ENCODE data around the gene RNF43.

DNA sequence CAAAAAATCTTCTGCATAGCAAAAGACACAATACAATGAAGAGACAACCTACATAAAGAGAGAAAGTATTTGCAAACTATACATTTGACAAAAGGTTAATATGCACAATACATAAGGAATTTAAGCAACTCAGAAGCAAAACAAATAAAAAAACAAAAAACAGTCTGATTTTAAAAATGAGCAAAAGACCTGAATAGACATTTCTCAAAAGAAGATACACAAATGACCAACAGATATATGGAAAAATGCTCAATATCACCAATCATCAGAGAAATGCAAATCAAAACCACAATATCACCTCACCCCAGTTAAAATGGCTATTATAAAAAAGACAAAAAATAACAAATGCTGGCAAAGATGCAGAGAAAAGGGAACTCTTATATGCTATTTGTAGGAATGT, 38.2 kb upstream of the RNF43 start:
- no peak for TF ChIP-seq POLR2A (IDR thresholded peaks at IDR 0.05)
- TF ChIP-seq, protein P1, sequence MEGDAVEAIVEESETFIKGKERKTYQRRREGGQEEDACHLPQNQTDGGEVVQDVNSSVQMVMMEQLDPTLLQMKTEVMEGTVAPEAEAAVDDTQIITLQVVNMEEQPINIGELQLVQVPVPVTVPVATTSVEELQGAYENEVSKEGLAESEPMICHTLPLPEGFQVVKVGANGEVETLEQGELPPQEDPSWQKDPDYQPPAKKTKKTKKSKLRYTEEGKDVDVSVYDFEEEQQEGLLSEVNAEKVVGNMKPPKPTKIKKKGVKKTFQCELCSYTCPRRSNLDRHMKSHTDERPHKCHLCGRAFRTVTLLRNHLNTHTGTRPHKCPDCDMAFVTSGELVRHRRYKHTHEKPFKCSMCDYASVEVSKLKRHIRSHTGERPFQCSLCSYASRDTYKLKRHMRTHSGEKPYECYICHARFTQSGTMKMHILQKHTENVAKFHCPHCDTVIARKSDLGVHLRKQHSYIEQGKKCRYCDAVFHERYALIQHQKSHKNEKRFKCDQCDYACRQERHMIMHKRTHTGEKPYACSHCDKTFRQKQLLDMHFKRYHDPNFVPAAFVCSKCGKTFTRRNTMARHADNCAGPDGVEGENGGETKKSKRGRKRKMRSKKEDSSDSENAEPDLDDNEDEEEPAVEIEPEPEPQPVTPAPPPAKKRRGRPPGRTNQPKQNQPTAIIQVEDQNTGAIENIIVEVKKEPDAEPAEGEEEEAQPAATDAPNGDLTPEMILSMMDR (IDR thresholded peaks at IDR 0.05): no peak
